Embryonic facial prominence (tissue), 1 donor: ENCODE results near the gene BMAL2.

Source experiments
- DNase-seq: peaks from one replicate; pipeline ENCODE4 v3.0.0-alpha.2; 2016; ENCODE audit errors: extremely low spot score

Gene BMAL2

GRCh38 chr12:27319848-27320247, 12.8 kb upstream of the BMAL2 start:
- DNase-seq = no peak

GRCh38 chr12:27324530-27324929, 8.1 kb upstream of the BMAL2 start:
- no peak for DNase-seq

- DNase-seq = no peak
These were observed 1.8 kb upstream of the BMAL2 start for GRCh38 chr12:27330846-27331245.

- peak; percentile 10 for DNase-seq
These were observed 1.2 kb upstream of the BMAL2 start for GRCh38 chr12:27331291-27331926.

GRCh38 chr12:27331927-27332324, 710 bp upstream of the BMAL2 start:
- no peak for DNase-seq

- DNase-seq = no peak
These were observed 276 bp upstream of the BMAL2 start for GRCh38 chr12:27332407-27332713.

- no peak for DNase-seq
These were observed 870 bp downstream of the BMAL2 start for GRCh38 chr12:27333403-27334009.

GRCh38 chr12:27334042-27334720, 1.5 kb downstream of the BMAL2 start:
- DNase-seq = no peak

GRCh38 chr12:27334721-27335082, 2.1 kb downstream of the BMAL2 start:
- no peak for DNase-seq

GRCh38 chr12:27335364-27336281, 3.0 kb downstream of the BMAL2 start:
- no peak for DNase-seq

GRCh38 chr12:27336282-27336653, 3.6 kb downstream of the BMAL2 start:
- DNase-seq = no peak

- DNase-seq = no peak
These were observed 4.7 kb downstream of the BMAL2 start for GRCh38 chr12:27337376-27337775.

GRCh38 chr12:27338473-27338872, 5.8 kb downstream of the BMAL2 start:
- no peak for DNase-seq

- DNase-seq = no peak
These were observed 8.3 kb downstream of the BMAL2 start for GRCh38 chr12:27340971-27341370.

GRCh38 chr12:27342536-27342935, 9.9 kb downstream of the BMAL2 start:
- no peak for DNase-seq

GRCh38 chr12:27343255-27344000, 10.8 kb downstream of the BMAL2 start:
- DNase-seq = no peak

GRCh38 chr12:27344246-27344645, 11.6 kb downstream of the BMAL2 start:
- DNase-seq = no peak

GRCh38 chr12:27344760-27345159, 12.1 kb downstream of the BMAL2 start:
- DNase-seq = no peak

GRCh38 chr12:27345376-27345775, 12.7 kb downstream of the BMAL2 start:
- DNase-seq = no peak

- DNase-seq = no peak
These were observed 15.1 kb downstream of the BMAL2 start for GRCh38 chr12:27347779-27348178.

- no peak for DNase-seq
These were observed 18.8 kb downstream of the BMAL2 start for GRCh38 chr12:27351476-27351875.

GRCh38 chr12:27355486-27355885, 22.9 kb downstream of the BMAL2 start:
- DNase-seq = no peak
